Heart left ventricle (tissue), 16 donors: ENCODE results near the gene NEK4. TPM values are rescaled to one million over a fixed set of nuclear protein-coding genes. Genes with fewer than 3 reads are reported as not detected.

ENCODE experiments used
- ATAC-seq, 4 donors: fragments of 200-7000 bp; cut with Tn5 transposase; one replicate each; pipeline ENCODE4 v1.9.1; 2020 to 2022; ENCODE audit warnings: moderate library complexity in 4 of 4, mild to moderate bottlenecking in 3 of 4, moderate number of reproducible peaks in 1 of 4
- DNase-seq, 5 donors: peaks; one replicate each; pipeline ENCODE4 v3.0.0-alpha.2; 2020
- H3K27ac ChIP-seq, 12 donors: fragments of 200-600 bp; sonication (generic) in 4 of 12; one replicate each; pipeline versions ENCODE4 v1.5.0 to v1.8.0; 2016 to 2022; ENCODE audit warnings: mild to moderate bottlenecking in 2 of 12
- H3K27me3 ChIP-seq, 9 donors: fragments of 200-600 bp; sonication (generic) in 2 of 9; one replicate each; pipeline versions ENCODE4 v1.5.1 to v1.8.0; 2016 to 2022; ENCODE audit warnings: mild to moderate bottlenecking in 3 of 9
- H3K36me3 ChIP-seq, 9 donors: fragments of 200-600 bp; sonication (generic) in 2 of 9; one replicate each; pipeline versions ENCODE4 v1.5.0 to v1.8.0; 2018 to 2022; ENCODE audit warnings: mild to moderate bottlenecking in 2 of 9
- H3K4me1 ChIP-seq, 12 donors: fragments of 200-600 bp; sonication (generic) in 4 of 12; one replicate each; pipeline versions ENCODE4 v1.5.0 to v1.8.0; 2016 to 2022; ENCODE audit warnings: mild to moderate bottlenecking in 3 of 12
- H3K4me3 ChIP-seq, 12 donors: fragments of 200-600 bp; sonication (generic) in 4 of 12; one replicate each; pipeline versions ENCODE4 v1.5.0 to v1.8.0; 2017 to 2022; ENCODE audit warnings: mild to moderate bottlenecking in 9 of 12, moderate library complexity in 4 of 12
- H3K9me3 ChIP-seq, 12 donors: fragments of 200-600 bp; sonication (generic) in 4 of 12; one replicate each; pipeline versions ENCODE4 v1.5.0 to v1.8.0; 2016 to 2022; ENCODE audit warnings: mild to moderate bottlenecking in 1 of 12
- CTCF ChIP-seq, 12 donors: fragments of 200-600 bp; sonication (generic) in 4 of 12; IDR thresholded peaks; one replicate each; pipeline versions ENCODE4 v1.5.0 to v1.8.0; 2018 to 2022; ENCODE audit warnings: antibody characterized with exemption in 12 of 12, mild to moderate bottlenecking in 5 of 12
- POLR2A ChIP-seq, 2 donors: fragments of 450-650 bp; IDR thresholded peaks; one replicate each; pipeline ENCODE4 v1.6.1; 2017; ENCODE audit warnings: antibody characterized with exemption in 2 of 2, mild to moderate bottlenecking in 2 of 2, moderate library complexity in 2 of 2
- WGBS, 4 donors: extraction: QIAGEN DNeasy Blood & Tissue Kit in 2 of 4; methylation state at CpG; one replicate each; pipeline versions ENCODE4 v1.1.5 to v1.1.7; 2013 to 2018; 5-methylcytosine and 5-hydroxymethylcytosine counted together
- intact Hi-C, 10 donors: fragments of 100-400 bp; cut with DNase I; formaldehyde crosslinking; loops; one replicate each; pipeline versions ENCODE4 v1.11.1 to v1.14.2; 2022
- polyA plus RNA-seq, 2 donors: library from polyadenylated mRNA; stranded (reverse); fragments of 200-250 nt; gene quantifications; one replicate each; pipeline ENCODE4 v1.2.3, GENCODE V29; 2013
- total RNA-seq, 9 donors: library from RNA; depleted of rRNA in 2 of 9; stranded (reverse); fragments of >200 nt in 2 of 9; fragmentation: NEBNext Ultra II Directional in 3 of 9; extraction: Animal tissue kit (Norgen Biotek cat#: 25700) in 3 of 9; gene quantifications; one replicate each; pipeline versions ENCODE4 v1.1.0 to v1.2.4, GENCODE V29; 2016 to 2023
- donor health status: ischemic (EF 13 %, LVEDD 7.1; RV severe dilation, severe dysfunction).
- donor health status: healthy with polysubstance abuse.
- donor health status: DM: no; HTN: yes; CAD: no.
- donor health status: DM: no; HTN: no; CAD: no.
- donor health status: ischemic (EF 25% LVEDD 6.9; RV normal size, moderate dysfunction).
- donor health status: ischemic (EF 25% LVEDD 5.7; RV mildly dilated, moderate dysfunction).
- donor health status: healthy.
- donor health status: DM: yes; HTN: yes; CAD: no.
- donor health status: ischemic (EF 35%, LVEDD 5.7; RV mildly dilated, moderate dysfunction).
- donor health status: nonischemic (EF 11% LVEDD 7.7; RV severe dilation, severe dysfunction).
- donor health status: DM: yes; HTN: yes; CAD: no.
- donor health status: PGD.
- donor health status: ischemic (EF 29% LVEDD 5.4; RV normal size, mild dysfunction).
- donor health status: nonischemic (EF 23%, LVEDD 6.1; RV moderate dilation, normal function).

NEK4 gene
- total and polyA plus RNA-seq, 11 donors, result 2.7 to 21.5 (median 14.6) TPM

GRCh38 chr3:52663098-52663497 lies 107.6 kb downstream of the NEK4 start:
- Histone ChIP-seq H3K27me3 (no peaks in the 10 kb centered on the region), H3K9me3 (no peaks in the 10 kb centered on the region), H3K27ac (no peak overlapping the region), H3K36me3 (peaks cover 0 to 100% (median 88%) of the 10 kb centered on the region in 9 donors), H3K4me1 (no peaks in the 10 kb centered on the region), H3K4me3 (no peak overlapping the region)
- ATAC-seq, result no peak
- intact Hi-C loops, result no loop called here
- no peak for DNase-seq
- 83 to 96% (median 93%) methylated on average over 3 of the region's 3 CpGs for WGBS, 4 donors
- no peak for TF ChIP-seq CTCF (IDR thresholded peaks at IDR 0.05)
- TF ChIP-seq POLR2A (IDR thresholded peaks at IDR 0.05), result no peak

GRCh38 chr3:52660046-52660445 lies 110.7 kb downstream of the NEK4 start:
- intact Hi-C loops, result no loop called here
- 47 to 87% (median 64%) methylated on average over 3 of the region's 3 CpGs for WGBS, 4 donors
- TF ChIP-seq CTCF (IDR thresholded peaks at IDR 0.05), result no peak
- no peak for TF ChIP-seq POLR2A (IDR thresholded peaks at IDR 0.05)

More at GRCh38 chr3:52660046-52660445, 110.7 kb downstream of the NEK4 start:
- H3K36me3 ChIP-seq, result peaks cover 0 to 100% (median 91%) of the 10 kb centered on the region in 9 donors
- no peaks in the 10 kb centered on the region for H3K9me3 ChIP-seq
- DNase-seq (no peak), ATAC-seq (no peak)
- no peak overlapping the region for H3K4me3 ChIP-seq
- H3K4me1 ChIP-seq, result no peaks in the 10 kb centered on the region
- no peaks in the 10 kb centered on the region for H3K27me3 ChIP-seq
- H3K27ac ChIP-seq, result no peak overlapping the region

Other genes starting within 250 kb of the NEK4 start
- 10 to 100 TPM; 22.8 to 99.6 (median 52.7) TPM for gene NT5DC2, start 237.1 kb downstream of the NEK4 start, total RNA-seq
- 10 to 100 TPM; 61.1 to 92.7 TPM for gene NT5DC2, start 237.1 kb downstream of the NEK4 start, polyA plus RNA-seq
- gene UQCC5, start 234.3 kb downstream of the NEK4 start, total RNA-seq, result 10 to 100 TPM in 8 of 9 donors, 1 to 10 TPM in 1; 2.0 to 73.0 (median 59.2) TPM
- gene UQCC5, start 234.3 kb downstream of the NEK4 start, polyA plus RNA-seq, result 100 to 1,000 TPM in 1 of 2 donors, 10 to 100 TPM in 1; 45.2 to 113 TPM
- 10 to 100 TPM; 33.8 to 61.7 (median 49.5) TPM for gene PBRM1, start 85.0 kb downstream of the NEK4 start, total RNA-seq
- gene PBRM1, start 85.0 kb downstream of the NEK4 start, polyA plus RNA-seq, result 10 to 100 TPM in 1 of 2 donors, 1 to 10 TPM in 1; 8.5 to 17.6 TPM
- 10 to 100 TPM; 23.6 to 47.4 (median 29.4) TPM for gene GNL3, start 84.9 kb downstream of the NEK4 start, total RNA-seq
- 10 to 100 TPM; 25.4 to 85.3 TPM for gene GNL3, start 84.9 kb downstream of the NEK4 start, polyA plus RNA-seq
- gene GLT8D1, start 65.1 kb downstream of the NEK4 start, total RNA-seq, result 10 to 100 TPM; 22.6 to 38.7 (median 28.3) TPM
- 10 to 100 TPM; 21.7 to 39.0 TPM for gene GLT8D1, start 65.1 kb downstream of the NEK4 start, polyA plus RNA-seq
- 100 to 1,000 TPM in 2 of 9 donors, 10 to 100 TPM in 7; 72.4 to 176 (median 80.2) TPM for gene SPCS1, start 64.8 kb downstream of the NEK4 start, total RNA-seq
- gene SPCS1, start 64.8 kb downstream of the NEK4 start, polyA plus RNA-seq, result 100 to 1,000 TPM in 1 of 2 donors, 10 to 100 TPM in 1; 48.6 to 161 TPM
- gene ITIH1, start 6.7 kb upstream of the NEK4 start, total RNA-seq, result under 1 TPM in 2 of 9 donors, not detected in 7; 0.21 to 0.23 TPM
- under 1 TPM in 1 of 2 donors, not detected in 1; 0.04 TPM for gene ITIH1, start 6.7 kb upstream of the NEK4 start, polyA plus RNA-seq
- 1 to 10 TPM in 1 of 9 donors, under 1 TPM in 8; 0.13 to 1.6 (median 0.65) TPM for gene ITIH3, start 23.9 kb upstream of the NEK4 start, total RNA-seq
- gene ITIH3, start 23.9 kb upstream of the NEK4 start, polyA plus RNA-seq, result under 1 TPM; 0.19 to 0.76 TPM
- gene ITIH4, start 59.7 kb upstream of the NEK4 start, total RNA-seq, result 10 to 100 TPM in 1 of 9 donors, 1 to 10 TPM in 8; 1.4 to 11.2 (median 4.3) TPM
- 1 to 10 TPM in 1 of 2 donors, under 1 TPM in 1; 0.76 to 4.1 TPM for gene ITIH4, start 59.7 kb upstream of the NEK4 start, polyA plus RNA-seq
- 100 to 1,000 TPM in 2 of 9 donors, 10 to 100 TPM in 7; 13.5 to 207 (median 32.4) TPM for gene MUSTN1, start 64.1 kb upstream of the NEK4 start, total RNA-seq
- gene MUSTN1, start 64.1 kb upstream of the NEK4 start, polyA plus RNA-seq, result 100 to 1,000 TPM in 1 of 2 donors, 10 to 100 TPM in 1; 31.0 to 183 TPM
- 10 to 100 TPM in 4 of 9 donors, 1 to 10 TPM in 5; 4.4 to 17.1 (median 10.0) TPM for gene STIMATE, start 126.6 kb upstream of the NEK4 start, total RNA-seq
- gene STIMATE, start 126.6 kb upstream of the NEK4 start, polyA plus RNA-seq, result 1 to 10 TPM; 3.4 to 4.5 TPM